NCI-H1436 (cell line): ENCODE measurements around the gene GPR142.

Experiments
- DNase-seq: peaks from one replicate; lab custom pipeline; 2025; lab: John Stamatoyannopoulos, UW

GPR142 gene

GRCh38 chr17:74369665-74370490, 2.6 kb downstream of the GPR142 start:
- no peak for DNase-seq

GRCh38 chr17:74371653-74372147, 4.4 kb downstream of the GPR142 start:
- DNase-seq = no peak

GRCh38 chr17:74372426-74372825, 5.1 kb downstream of the GPR142 start:
- DNase-seq = no peak

- DNase-seq = peak; percentile 41
Measured at GRCh38 chr17:74373838-74374606, 6.7 kb downstream of the GPR142 start.

GRCh38 chr17:74374858-74375257, 7.6 kb downstream of the GPR142 start:
- no peak for DNase-seq

GRCh38 chr17:74379495-74380085, 12.3 kb downstream of the GPR142 start:
- DNase-seq = peak; percentile 94

- DNase-seq = peak; percentile 23
Measured at GRCh38 chr17:74380086-74380958, 13.0 kb downstream of the GPR142 start.

- no peak for DNase-seq
Measured at GRCh38 chr17:74380959-74381808, 13.9 kb downstream of the GPR142 start.

- DNase-seq = no peak
Measured at GRCh38 chr17:74383141-74383540, 15.8 kb downstream of the GPR142 start.

- no peak for DNase-seq
Measured at GRCh38 chr17:74385201-74385600, 17.9 kb downstream of the GPR142 start.

GRCh38 chr17:74386386-74386785, 19.1 kb downstream of the GPR142 start:
- no peak for DNase-seq

GRCh38 chr17:74387365-74388218, 20.3 kb downstream of the GPR142 start:
- DNase-seq = no peak

GRCh38 chr17:74389084-74389753, 21.9 kb downstream of the GPR142 start:
- no peak for DNase-seq

- DNase-seq = no peak
Measured at GRCh38 chr17:74389937-74390679, 22.8 kb downstream of the GPR142 start.

GRCh38 chr17:74390680-74391653, 23.7 kb downstream of the GPR142 start:
- DNase-seq = no peak

GRCh38 chr17:74391771-74392170, 24.5 kb downstream of the GPR142 start:
- DNase-seq = no peak

- DNase-seq = no peak
Measured at GRCh38 chr17:74392848-74393247, 25.5 kb downstream of the GPR142 start.
